Stimulated activated CD8-positive, alpha-beta memory T cell treated with anti-CD3 and anti-CD28 coated beads, Interleukin-7, amount 100 ng/mL, for 24 hours (primary cell): ENCODE measurements around the gene CST3.
A peak's percentile ranks its signal among the peaks of the same experiment; 100 is the strongest.
"Not testable (repeated sequence)": the region's sequence is repeated elsewhere in the genome, so short reads cannot be mapped to it uniquely, and the experiment has no call there.

Experiments used
- DNase-seq: peaks from one replicate; pipeline ENCODE4 v3.0.0-alpha.2; 2020; ENCODE audit warnings: low read depth

Gene CST3

DNA sequence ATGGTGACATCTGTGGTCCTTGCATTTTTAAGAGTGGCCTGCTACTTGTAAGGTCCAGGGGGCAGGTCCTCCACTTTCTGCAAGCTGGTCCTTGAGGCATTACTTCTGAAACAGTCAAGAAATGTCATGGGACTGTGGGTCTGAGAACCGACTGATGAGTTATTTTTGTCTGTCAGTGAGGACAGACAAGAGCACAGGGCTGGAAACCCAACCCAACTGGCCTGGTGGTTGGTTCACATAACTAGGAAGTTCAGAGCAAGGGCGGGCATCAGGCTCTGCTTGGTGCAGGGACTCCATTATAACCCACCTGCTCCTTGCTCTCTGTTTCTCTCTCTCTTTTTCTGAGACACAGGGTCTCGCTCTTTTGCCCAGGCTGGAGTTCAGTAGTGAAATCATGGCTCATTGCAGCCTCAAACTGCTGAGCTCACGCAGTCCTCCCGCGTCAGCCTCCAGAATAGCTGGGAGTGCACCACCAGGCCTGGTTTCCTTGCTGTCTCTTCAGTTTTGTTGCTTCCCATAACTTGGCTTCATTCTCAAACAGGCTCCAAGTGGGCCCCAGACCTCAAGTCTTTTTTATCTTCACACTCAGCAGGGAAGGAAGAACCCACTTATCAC is 9.2 kb downstream of the CST3 start:
- DNase-seq: no peak

DNA sequence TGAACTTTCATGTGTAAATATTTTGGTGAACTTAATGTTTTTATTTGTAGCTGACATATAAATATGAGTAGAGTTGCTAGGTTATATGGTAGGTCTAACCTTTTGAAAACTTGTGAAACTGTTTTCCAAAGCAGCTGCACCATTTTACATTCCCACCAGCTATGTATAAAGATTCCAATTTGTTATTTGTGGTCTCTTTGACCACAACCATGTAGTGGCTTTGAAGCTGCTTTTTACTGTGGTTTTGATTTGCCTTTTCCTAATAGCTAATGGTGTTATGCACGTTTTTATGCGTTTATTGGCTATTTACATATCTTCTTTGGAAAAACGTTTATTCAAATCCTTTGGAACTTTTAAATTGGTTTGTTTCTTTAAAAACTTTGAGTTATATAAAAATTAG is 10.3 kb downstream of the CST3 start:
- DNase-seq: no peak

DNA sequence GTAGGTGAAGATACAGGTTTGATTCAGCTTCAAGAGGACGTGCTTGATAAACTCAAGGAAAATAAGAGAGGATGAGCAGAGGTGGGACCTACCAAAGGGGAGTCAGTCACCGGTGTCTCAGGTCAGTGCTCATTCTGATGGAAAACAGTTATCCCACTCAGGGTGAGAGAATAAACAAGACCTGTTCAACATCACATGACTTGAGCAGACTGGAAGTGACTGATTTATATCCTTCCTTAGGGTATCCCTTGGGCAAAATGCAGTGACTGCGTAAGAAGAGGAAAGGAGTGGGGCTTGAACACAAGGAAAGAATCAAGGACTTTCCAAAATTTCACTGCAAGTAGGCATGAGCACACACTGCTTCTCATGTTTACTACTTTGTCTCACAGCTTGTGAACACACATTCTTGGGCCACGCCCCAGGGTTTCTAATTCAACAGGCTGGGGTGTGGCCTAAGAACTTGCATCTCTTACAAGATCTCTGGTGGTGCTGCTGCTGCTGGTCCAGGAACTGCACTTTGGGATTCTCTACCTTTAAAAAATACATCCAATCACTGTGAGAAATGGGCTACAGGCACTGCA is 11.6 kb downstream of the CST3 start:
- no peak for DNase-seq

DNA sequence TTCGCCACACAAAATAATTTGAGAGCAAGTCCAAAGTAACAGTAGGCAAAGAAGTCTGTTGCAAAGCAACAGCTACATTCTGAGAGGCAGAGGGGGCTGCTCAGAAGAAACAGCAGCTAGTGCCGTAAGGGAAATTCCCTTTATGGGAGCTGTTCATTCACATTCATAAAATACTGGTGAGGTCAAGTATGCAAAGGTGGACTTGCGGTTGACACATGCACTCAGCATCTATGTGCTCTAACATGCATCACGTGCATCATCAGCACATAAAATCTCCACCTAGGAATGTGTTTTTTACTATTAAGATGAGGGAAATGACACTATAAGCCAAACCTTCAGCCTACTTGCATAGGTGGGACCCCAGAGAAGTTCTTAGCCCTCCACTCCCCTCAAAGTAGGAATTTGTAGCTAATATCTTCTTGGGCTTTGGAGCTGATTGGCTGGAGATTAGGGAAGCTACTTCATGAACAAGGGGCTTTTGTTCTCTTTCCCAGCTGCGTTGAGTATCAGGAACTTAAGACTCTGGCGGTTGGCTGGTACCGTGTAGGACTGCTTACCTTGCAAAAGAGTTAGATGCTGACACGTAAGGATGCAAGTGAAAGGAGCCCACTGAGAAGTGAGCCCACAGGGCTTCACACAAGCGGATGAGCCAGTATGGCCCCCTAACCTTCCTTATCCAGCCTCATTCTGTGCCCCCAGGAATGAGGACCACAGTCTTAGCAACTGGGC is 12.4 kb downstream of the CST3 start:
- no peak for DNase-seq

DNA sequence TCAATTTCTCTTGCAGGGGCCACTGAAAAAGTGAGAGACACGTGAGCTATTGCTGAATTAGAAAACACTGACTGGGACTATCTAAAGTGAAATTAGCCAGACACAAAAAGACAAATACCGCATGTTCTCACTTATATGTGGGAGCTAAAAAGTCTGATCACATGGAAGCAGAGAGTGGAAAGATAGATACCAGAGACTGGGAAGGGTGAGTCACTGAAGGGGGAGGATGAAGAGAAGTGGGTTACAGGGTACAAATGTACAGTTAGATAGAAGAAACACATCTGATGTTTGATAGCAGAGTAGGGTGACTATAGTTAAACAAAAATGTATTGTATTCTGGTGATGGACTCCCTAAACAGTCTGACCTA is 13.4 kb downstream of the CST3 start:
- no peak for DNase-seq

DNA sequence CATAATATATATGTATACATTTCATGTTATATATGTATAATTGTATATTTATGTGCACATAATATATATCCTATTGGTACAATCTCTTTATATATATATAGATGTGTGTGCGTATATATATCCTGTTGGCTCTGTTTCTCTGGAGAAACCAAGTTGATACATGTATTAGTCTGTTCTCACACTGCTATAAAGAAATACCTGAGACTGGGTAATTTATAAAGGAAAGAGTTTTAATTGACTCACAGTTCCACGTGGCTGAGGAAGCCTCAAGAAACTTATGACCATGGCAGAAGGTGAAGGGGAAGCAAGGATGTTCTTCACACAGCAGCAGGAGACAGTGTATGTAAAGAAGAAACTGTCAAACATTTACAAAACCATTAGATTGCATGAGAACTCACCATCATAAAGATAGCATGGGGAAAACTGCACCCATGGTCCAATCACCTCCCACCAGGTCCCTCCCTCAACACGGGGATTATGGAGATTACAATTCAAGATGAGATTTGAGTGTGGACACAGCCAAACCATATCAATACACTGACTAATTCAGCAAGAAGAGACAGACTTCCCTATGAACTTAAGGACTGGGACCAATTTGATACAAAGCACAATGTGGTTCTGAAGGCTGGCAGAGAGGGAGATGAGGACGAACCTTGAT is 14.0 kb downstream of the CST3 start:
- DNase-seq: no peak

DNA sequence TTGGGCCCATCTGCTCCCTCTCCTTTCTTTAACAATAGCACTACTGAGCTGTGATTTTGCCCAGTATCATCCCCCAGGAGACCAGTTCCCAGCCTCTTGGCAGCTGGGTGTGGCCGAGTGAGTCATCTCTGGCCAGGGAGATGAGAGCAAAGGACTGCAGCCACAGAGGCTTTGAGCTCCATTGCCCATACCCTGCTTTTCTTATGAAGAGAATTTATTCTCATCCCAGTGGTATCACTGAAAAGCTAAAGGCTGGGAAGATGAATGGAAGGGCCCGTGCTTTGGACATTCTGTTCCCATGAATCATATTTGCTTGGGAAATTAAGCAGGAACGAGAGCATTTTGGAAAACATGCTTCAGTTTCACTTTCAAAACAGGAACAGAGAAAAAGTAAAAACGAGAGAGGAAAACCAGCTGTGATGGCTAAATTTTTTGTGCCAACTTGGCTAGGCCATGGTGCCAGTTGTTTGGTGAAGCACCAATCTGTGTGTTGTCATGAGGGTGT is 14.9 kb downstream of the CST3 start:
- no peak for DNase-seq

DNA sequence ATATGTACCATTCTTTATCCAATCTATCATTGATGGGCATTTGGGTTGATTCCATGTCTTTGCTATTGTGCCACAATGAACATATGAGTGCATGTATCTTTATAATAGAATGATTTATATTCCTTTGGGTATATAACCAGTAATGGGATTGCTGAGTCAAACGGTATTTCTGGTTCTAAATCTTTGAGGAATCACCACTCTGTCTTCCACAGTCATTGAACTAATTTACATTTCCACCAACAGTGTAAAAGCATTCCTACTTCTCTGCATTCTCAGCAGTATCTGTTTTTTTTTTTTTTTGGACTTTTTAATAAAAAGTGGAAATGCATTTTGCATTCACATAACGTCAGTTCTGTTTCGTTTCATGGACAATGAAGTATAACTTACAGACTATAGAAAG is 15.4 kb downstream of the CST3 start:
- not testable (repeated sequence) for DNase-seq

DNA sequence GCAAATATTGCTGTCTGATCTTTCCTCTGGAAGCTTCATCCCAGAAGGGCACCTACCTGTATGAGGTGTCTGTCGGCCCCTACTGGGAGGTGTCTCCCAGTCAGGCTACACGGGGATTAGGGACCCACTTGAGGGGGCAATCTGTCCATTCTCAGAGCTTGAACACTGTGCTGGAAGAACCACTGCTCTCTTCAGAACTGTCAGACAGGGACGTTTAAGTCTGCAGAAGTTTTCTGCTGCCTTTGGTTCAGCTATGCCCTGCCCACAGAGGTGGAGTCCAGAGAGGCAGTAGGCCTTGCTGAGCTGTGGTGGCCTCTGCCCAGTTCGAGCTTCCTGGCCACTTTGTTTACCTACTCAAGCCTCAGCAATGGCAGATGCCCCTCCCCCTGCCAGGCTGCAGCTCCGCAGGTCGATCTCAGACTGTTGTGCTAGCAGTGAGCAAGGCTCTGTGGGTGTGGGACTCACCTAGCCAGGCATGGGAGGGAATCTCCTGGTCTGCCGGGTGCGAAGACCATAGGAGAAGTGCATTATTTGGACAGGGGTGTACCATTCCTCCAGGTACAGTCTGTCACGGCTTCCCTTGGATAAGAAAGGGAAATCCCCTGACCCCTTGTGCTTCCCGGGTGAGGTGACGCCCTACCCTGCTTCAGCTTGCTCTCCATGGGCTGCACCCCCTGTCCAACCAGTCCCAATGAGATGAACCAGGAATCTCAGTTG is 16.9 kb downstream of the CST3 start:
- DNase-seq: not testable (repeated sequence)

DNA sequence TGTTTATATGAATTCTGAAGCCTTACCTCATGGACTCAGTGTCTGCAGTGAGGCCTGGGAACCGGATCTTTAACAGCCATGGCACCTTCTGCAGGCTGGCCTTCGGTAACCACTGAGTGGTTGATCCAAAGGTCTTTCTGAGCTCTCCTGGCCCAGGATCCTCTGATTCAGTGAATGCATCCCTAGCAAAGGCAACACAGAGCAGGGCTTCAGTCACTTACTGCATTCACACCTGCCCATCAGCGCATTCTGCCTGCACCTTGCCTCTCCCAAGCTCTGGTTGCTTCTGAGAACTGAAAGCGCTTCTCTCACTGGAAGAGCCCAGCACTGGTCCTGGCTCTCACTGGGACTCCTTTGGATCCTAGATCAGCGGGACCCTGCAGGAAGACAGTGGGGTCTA is 23.6 kb downstream of the CST3 start:
- no peak for DNase-seq

DNA sequence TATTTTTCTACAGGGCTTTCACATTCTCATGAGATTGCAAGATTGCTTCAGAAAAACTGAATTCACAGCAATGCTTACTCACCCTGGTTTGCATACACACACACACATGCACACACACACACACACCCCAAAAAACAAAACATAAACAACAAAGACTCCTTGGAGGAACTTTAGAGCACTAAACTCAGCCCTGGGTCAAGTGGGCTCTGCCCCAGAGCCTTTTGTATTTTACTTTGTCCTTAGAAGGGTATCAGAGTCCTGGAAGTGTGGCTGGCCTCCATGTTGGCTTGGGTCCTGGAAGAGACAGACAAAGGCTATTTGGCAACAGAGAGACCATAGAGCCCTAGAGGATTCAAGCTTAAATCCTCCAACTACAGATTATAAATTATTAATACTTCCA is 24.1 kb downstream of the CST3 start:
- no peak for DNase-seq

DNA sequence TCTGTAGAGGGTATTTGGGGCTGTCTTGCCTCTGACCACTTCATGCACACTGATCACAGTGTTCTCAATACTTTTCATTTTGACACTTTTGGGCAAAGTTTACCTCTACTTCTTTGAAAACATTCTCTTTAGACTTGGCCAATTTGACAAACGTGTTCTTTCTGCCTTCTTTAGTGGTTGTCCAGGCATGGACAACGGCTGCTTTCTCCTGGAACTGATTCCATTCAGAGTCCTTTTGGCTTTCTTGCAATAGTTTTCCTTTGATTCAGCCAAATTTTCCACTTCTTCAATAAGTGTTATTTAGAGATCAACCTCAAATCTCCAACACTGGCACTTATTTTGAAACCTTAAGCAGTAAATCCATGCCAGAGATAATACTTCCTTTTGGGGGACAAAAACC is 25.4 kb downstream of the CST3 start:
- no peak for DNase-seq

DNA sequence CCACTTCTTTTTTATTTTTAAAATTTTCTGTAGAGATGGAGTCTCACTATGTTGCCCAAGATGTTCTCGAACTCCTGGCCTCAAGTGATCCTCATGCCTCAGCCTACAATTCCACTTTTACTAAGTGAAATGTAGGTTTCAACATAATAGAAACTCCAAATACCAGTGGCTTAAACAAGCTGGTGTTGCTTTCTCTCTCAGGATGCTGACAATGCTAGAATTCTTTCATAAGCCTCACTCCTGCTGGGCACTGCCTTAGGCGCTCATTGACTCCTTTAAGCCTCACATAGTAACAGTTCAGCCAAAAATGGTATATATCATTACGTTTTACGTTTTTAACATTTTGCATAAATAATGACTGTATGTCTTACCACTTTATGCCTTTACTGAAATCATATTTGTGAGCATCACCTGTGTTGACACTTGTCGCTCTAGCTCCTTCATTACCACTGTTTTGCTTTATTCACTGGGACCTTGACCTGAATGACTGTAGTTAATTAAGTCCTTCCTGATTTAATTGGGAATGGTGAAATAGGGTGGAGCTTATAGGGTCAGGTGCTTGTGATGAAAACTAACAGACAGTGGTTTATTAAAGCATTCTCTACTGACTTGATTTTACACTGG is 28.2 kb downstream of the CST3 start:
- DNase-seq: no peak

DNA sequence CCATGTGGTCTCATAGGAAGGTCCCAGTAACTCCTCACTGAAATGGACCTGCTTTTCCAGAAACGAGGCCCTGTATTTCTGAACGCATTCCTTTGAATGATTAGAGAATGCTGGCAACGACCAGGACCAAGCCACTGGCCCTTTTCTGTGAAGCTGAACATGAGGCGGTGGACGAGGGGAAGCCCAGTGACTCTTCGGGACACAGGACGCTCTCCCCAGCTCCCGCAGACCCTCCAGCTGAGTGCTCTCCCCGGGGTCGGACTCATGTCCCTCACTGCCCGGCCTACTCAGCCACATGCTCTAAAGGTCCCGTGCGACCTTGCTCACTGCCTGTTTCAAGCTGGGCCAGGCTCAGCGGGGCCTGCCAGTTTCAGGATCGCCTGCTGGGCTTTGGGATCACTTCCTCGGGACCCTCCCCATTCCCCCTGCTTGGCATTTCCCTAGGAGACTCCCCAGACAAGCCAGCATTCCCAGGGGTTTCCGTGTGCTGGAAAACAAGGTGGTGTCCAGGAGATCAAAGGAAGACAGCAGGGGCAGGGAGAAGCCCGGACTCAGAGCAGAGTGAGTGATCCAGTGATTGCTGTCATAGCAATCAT is 29.4 kb downstream of the CST3 start:
- no peak for DNase-seq

DNA sequence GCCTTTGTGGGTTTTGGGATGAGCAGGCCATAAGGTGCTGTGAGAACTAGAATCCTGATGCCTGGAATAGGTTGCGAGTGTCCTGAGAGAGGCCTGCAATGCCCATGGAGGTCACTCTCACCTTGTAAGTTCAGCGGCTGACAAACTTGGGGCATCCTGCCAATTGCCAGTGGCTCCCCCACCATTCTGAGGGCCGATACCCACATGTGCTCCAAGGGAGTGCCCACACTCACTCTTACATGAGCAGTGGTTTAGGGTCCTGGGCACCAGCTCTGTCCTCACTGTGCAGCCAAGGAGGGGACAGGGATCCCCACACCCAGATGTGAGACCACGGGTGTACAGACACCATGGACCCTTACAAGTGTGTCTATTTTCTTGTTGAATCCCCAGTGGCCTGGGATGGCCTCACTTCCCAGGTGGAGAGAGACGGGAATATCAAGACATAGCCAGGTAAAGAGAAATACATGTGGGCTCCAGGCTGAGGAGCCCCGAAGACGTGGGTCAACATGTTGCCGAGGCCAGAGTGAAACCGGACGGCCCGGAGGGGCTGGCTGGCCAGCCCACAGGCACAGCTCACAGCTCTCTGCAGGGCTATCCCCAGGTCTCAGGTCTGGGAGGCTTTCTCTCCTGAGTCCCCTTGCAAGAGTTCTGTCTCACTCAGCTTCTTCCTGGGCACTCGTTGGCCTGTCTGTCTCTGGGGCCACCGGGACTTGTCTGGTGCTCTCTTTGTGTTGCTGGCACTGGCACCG is 30.1 kb downstream of the CST3 start:
- DNase-seq: no peak

DNA sequence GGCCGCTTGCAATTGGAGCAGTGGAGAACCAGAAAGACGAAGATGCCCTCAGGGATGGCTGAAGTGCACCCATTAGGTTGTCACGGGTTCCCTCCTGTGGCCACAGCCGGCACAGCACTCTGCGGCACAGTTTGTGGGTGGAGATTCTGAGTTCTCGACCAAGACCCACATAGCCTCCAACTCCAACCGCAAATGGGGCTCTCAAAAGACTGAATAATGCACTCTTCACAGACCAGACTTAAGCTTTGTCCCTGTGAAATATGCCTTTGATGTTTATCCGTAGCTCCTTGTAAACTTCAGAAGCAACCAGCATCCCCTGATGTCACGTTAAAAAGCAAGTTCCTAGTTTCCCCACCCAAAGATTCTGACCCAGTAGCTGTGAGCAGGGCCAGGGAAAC is 31.1 kb downstream of the CST3 start:
- peak; percentile 41 for DNase-seq

DNA sequence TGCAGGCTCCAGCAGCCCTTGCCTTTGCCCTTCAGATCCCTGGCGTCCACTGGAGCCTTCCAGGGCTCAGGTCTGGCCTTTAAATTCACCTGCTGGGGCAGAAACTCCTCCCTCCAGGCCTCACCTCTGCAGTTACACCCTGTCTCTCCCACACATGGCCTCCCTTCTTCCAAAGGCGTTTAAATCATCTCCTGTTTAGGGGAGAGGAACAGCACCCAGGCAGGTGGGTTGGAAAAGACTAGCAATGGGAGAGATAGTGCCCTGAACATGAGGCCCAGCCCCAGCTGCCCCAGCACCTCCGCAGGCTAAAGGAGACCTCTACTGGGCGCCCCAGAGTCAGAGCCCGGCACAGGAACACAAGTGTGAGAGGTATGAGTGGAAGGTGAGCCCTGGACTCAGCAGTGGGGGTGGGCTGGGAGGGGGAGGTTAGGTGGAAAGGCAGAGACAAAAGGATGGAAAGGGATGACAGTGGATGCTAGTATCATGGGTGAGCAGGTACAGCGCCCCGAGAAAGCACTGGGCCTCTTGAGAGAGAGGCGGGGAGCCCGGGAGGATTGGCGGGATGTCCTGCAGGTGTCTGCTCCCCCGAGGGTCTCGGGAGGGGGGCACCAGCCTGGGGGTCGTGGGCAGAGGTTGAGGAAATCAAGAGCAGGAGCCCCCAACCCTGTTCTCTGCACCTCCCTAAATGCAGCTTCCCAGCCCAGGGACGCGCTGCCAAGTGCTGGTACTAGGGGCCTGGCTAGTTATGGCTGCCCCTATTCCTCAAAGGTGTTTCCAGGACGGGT is 31.7 kb downstream of the CST3 start, which contains the start of gene CST9:
TSS of gene CST9 (minus strand) at position 51 of the 785 bp plus-strand sequence. CDS start 53 bp downstream, outside the sequence.
- DNase-seq: no peak

DNA sequence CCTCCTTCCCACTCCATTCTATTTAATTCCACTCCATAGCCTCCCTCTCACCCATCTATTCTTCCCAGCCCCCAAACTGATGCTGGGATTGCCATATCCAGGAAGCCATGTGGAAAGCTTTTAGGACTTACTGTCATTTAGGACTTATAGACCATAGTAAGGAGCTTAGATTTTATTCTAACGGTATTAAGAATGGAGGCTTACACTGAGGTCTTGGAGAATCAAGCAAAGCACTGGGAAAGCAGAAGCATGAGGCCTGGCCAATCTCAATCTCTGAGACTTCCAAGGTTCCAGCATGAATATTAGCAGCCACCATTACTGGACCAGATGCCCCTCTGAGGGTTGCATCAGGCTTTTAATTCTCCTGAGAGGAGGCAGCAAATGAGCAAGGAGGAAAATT is 33.4 kb downstream of the CST3 start:
- DNase-seq: no peak

DNA sequence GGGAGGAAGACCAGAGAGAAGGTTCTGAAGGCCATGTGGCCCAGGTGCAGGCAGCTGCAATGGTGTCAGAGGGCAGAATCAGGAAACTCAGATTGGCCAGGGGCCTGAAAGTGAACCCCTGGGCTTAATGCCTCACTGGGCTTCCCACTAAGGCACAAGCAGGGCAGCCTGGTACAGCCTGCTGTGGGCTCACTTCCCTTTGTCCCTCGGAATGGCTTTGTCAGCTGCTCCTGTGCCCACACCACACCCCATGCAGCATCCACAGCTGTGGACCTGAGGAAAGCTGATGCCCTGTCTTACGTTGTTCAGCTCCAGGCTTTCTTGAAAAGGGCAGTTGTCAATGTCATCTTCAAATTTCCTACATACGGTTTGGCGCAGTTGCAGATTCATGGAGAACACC is 34.4 kb downstream of the CST3 start:
- DNase-seq: no peak

DNA sequence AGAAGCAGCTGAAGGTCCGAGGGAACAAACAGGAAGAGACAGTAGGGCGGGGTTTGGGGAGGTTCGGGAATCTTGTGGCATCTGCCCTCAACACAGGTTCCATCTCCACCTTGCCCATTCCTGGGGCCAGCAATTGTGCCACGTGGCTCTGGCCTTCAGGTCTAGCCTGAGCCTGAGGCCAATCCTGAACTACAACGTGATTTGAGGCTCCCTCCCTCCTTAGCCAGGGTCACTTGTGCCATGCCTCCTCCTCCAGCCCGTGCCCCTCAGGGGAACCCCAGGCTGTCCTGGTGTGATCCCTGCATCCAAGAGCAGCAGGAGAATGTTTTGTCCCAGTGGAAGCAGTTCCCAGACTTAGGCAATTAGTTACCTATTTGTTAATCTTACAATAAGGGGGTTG is 35.1 kb downstream of the CST3 start:
- no peak for DNase-seq
